Fibroblast of villous mesenchyme (primary cell): ENCODE results near the gene NCEH1. TPM values are rescaled to one million over a fixed set of nuclear protein-coding genes. Genes with fewer than 3 reads are reported as not detected.
"Not testable (repeated sequence)": the region's sequence is repeated elsewhere in the genome, so short reads cannot be mapped to it uniquely, and the experiment has no call there.

Experiments
- DNase-seq: peaks from one replicate; pipeline ENCODE4 v3.0.0-alpha.2; 2010; ENCODE audit warnings: low read depth
- H3K4me3 ChIP-seq: 2 replicates; pipeline ENCODE4 v1.5.1; 2011; ENCODE audit warnings: low read depth, mild to moderate bottlenecking, low read length
- total RNA-seq: library from RNA; depleted of rRNA; stranded (reverse); fragments of >200 nt; gene quantifications from 2 replicates; pipeline ENCODE4 v1.2.3, GENCODE V29; 2012
- TF ChIP-seq, protein P1 (sequence below): IDR thresholded peaks from 2 replicates; pipeline ENCODE4 v1.5.1; 2012; ENCODE audit warnings: low read depth, mild to moderate bottlenecking, low read length; ENCODE audit not compliant: insufficient read depth

The NCEH1 gene
- total RNA-seq, 1 donor: 21.2 TPM

GRCh38 chr3:172596394-172596706, 114.5 kb downstream of the NCEH1 start:
- H3K4me3 ChIP-seq: no peak overlapping the region
- DNase-seq: no peak
- TF ChIP-seq, protein P1, sequence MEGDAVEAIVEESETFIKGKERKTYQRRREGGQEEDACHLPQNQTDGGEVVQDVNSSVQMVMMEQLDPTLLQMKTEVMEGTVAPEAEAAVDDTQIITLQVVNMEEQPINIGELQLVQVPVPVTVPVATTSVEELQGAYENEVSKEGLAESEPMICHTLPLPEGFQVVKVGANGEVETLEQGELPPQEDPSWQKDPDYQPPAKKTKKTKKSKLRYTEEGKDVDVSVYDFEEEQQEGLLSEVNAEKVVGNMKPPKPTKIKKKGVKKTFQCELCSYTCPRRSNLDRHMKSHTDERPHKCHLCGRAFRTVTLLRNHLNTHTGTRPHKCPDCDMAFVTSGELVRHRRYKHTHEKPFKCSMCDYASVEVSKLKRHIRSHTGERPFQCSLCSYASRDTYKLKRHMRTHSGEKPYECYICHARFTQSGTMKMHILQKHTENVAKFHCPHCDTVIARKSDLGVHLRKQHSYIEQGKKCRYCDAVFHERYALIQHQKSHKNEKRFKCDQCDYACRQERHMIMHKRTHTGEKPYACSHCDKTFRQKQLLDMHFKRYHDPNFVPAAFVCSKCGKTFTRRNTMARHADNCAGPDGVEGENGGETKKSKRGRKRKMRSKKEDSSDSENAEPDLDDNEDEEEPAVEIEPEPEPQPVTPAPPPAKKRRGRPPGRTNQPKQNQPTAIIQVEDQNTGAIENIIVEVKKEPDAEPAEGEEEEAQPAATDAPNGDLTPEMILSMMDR: no peak

- TF ChIP-seq, protein P1: peak; percentile 81
Observed at GRCh38 chr3:172595664-172596393, 115.0 kb downstream of the NCEH1 start.

GRCh38 chr3:172594900-172595663, 115.8 kb downstream of the NCEH1 start:
- H3K4me3 ChIP-seq, DNase-seq: not testable (repeated sequence)

More at GRCh38 chr3:172595664-172596393, 115.0 kb downstream of the NCEH1 start:
- peak overlapping the region; percentile 29 for H3K4me3 ChIP-seq
- peak; percentile 69 for DNase-seq

DNA sequence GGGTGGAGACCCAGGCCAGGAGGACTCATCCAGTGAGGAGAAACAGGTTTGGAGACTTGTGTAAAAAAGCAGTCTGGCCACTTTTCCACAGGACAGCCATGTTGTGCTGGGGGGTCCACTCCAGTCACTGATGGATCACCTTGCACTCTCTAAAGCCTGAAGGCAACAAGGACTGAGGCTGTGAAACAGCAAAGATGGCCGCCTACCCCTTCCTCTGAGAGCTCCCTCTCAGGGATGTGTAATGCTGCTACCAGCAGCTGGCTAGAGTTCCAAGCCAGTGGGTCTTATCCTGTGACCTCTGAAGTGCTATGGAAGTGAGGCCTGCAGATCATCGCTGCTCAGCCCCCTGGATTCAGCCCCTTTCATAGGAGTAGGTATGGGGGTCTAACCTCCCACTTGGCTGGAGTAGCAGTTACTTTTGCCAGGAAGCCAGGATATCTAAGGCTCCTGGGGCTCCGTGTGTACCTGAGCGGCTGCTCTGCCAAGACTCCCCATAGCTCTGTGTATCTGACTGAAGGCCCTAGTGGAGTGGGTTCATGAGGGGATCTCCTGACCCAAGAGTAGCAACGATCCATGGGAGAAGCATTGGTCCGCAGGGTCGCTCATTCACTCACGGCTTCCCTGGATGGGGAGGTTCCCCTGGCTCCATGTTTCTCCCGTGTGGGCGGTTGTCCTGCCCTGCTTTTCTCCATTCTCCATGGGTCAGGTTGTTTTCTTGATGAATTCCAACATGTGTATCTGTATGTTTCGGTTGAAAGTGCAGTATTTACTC, 117.8 kb downstream of the NCEH1 start:
- no peak for DNase-seq
- H3K4me3 ChIP-seq: no peak overlapping the region
- TF ChIP-seq, protein P1: no peak

- H3K4me3 ChIP-seq: no peak overlapping the region
- peak; percentile 14 for DNase-seq
- TF ChIP-seq, protein P1: no peak
Observed at GRCh38 chr3:172591876-172592771, 118.7 kb downstream of the NCEH1 start.

GRCh38 chr3:172591125-172591605, 119.7 kb downstream of the NCEH1 start:
- TF ChIP-seq, protein P1: no peak
- DNase-seq: peak; percentile 77
- no peak overlapping the region for H3K4me3 ChIP-seq
